ENCODE results near the gene NTMT2. TPM values are rescaled to one million over a fixed set of nuclear protein-coding genes. Genes with fewer than 3 reads are reported as not detected.

Gene NTMT2
- total RNA-seq, 1 experiment from 2014 or later: not detected

DNA sequence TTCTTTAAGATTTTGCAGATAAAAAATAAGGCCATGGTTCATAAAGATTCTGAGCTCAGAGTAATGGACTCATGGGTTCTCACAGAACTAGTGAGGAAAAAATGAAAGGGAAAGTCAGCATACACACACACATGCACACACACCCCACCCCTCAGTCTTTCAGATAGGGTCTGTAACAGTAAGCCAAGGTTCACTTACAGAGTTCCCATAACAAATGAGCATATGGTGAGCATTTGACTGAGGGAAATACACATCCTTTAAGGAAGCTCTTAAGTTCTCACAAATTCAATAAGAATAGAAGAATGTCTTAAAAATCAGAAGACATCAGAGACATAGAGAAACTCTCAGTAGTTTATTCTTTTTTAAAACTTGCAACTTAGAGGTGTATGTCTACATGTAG, 57.9 kb downstream of the NTMT2 start:
- Histone ChIP-seq H3K4me2 (ENCODE audit: low read depth, low read length, poor library complexity, severe bottlenecking) (no peak overlapping the region), H3K9me3 (ENCODE audit: low read length) (no peaks in the 10 kb centered on the region), H3K4me3 (ENCODE audit: low read length) (no peak overlapping the region), H3K9me2 (replicated peaks; ENCODE audit: insufficient read depth, low read length) (no peaks in the 10 kb centered on the region), H2AFZ (ENCODE audit: low read length) (no peak overlapping the region), H3K79me2 (ENCODE audit: low read length) (no peaks in the 10 kb centered on the region), H3K27me3 (ENCODE audit: low read length) (no peaks in the 10 kb centered on the region), H3K36me3 (ENCODE audit: insufficient read depth, low read length) (no peaks in the 10 kb centered on the region), H3K4me1 (ENCODE audit: low read length) (no peaks in the 10 kb centered on the region), H3K9ac (ENCODE audit: low read length) (no peak overlapping the region), H4K20me1 (ENCODE audit: insufficient read depth, low read depth, low read length) (no peaks in the 10 kb centered on the region), H3K27ac (ENCODE audit: low read length) (no peak overlapping the region)
- DNase-seq: no peak

DNA sequence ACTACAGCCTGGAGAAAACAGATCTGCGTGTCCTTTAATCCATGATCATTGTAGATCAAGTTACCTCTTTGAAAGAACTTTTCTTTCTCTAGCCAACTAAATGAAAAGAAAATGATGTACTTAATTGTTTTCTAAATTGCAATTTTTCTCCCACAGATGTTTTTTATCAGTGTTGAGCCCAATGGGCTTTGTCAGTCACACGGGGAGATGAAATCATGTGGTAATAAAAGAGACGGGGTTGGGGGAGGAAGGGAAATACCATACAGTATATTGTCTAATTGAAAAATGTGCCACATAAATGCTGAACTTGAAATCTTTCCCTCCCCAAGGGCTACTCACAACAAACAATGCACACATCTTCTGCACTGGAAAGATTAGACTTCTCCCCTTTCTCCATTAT, 58.4 kb downstream of the NTMT2 start:
- Histone ChIP-seq H4K20me1 (ENCODE audit: insufficient read depth, low read depth, low read length) (no peaks in the 10 kb centered on the region), H3K36me3 (ENCODE audit: insufficient read depth, low read length) (no peaks in the 10 kb centered on the region), H3K4me1 (ENCODE audit: low read length) (no peaks in the 10 kb centered on the region), H3K4me3 (ENCODE audit: low read length) (no peak overlapping the region), H2AFZ (ENCODE audit: low read length) (no peak overlapping the region), H3K9me3 (ENCODE audit: low read length) (no peaks in the 10 kb centered on the region), H3K79me2 (ENCODE audit: low read length) (no peaks in the 10 kb centered on the region), H3K27ac (ENCODE audit: low read length) (no peak overlapping the region), H3K9ac (ENCODE audit: low read length) (no peak overlapping the region), H3K27me3 (ENCODE audit: low read length) (no peaks in the 10 kb centered on the region), H3K9me2 (replicated peaks; ENCODE audit: insufficient read depth, low read length) (no peaks in the 10 kb centered on the region), H3K4me2 (ENCODE audit: low read depth, low read length, poor library complexity, severe bottlenecking) (no peak overlapping the region)
- DNase-seq: no peak

DNA sequence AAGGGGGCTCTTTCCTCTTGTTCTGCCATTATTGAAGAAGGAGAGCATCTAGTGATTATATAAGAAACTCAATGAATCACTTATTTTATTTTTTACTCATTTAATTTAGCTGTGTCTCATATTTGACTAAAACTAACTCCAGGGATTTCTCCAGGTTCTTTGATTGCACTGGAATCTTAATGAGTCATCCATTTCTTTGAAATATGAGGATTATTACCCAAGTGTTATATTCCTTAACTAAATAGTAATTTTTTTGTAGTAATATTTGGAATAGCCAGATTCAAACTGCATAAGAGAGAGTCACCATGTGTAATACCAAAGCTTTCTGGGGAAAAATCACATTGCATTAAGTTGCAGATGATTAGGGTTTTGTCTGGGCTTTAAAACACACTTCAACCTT, 59.5 kb downstream of the NTMT2 start:
- no peaks in the 10 kb centered on the region for H3K9me3 ChIP-seq (ENCODE audit: low read length)

DNA sequence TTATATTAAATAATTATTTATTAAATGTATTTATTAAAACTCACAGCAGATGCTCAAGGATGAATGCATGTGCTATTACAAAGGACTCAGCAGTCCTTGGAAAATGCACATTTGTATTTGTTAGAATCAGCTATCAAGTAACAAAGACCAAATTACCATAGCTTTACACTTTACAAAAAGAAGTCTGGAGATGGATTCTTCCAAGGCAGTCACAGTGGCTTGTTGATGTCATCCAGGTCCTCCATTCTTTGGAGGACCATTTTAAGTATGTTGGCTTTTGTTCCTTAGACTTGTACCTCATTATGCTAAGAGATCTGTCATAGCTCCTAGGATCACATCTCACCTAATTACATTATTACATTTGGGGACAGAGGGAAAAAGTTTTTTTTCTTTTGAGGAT, 63.4 kb downstream of the NTMT2 start:
- Histone ChIP-seq H3K27ac (ENCODE audit: low read length) (no peak overlapping the region), H2AFZ (ENCODE audit: low read length) (no peak overlapping the region), H4K20me1 (ENCODE audit: insufficient read depth, low read depth, low read length) (no peaks in the 10 kb centered on the region), H3K9me2 (replicated peaks; ENCODE audit: insufficient read depth, low read length) (no peaks in the 10 kb centered on the region), H3K4me1 (ENCODE audit: low read length) (no peaks in the 10 kb centered on the region), H3K4me2 (ENCODE audit: low read depth, low read length, poor library complexity, severe bottlenecking) (no peak overlapping the region), H3K4me3 (ENCODE audit: low read length) (no peak overlapping the region), H3K27me3 (ENCODE audit: low read length) (no peaks in the 10 kb centered on the region), H3K9me3 (ENCODE audit: low read length) (no peaks in the 10 kb centered on the region), H3K9ac (ENCODE audit: low read length) (no peak overlapping the region), H3K79me2 (ENCODE audit: low read length) (no peaks in the 10 kb centered on the region), H3K36me3 (ENCODE audit: insufficient read depth, low read length) (no peaks in the 10 kb centered on the region)
- no peak for DNase-seq

More for the DNA sequence above, 59.5 kb downstream of the NTMT2 start:
- Histone ChIP-seq H3K36me3 (ENCODE audit: insufficient read depth, low read length) (no peaks in the 10 kb centered on the region), H3K4me1 (ENCODE audit: low read length) (no peaks in the 10 kb centered on the region), H3K79me2 (ENCODE audit: low read length) (no peaks in the 10 kb centered on the region), H3K4me2 (ENCODE audit: low read depth, low read length, poor library complexity, severe bottlenecking) (no peak overlapping the region), H4K20me1 (ENCODE audit: insufficient read depth, low read depth, low read length) (no peaks in the 10 kb centered on the region), H3K4me3 (ENCODE audit: low read length) (no peak overlapping the region), H2AFZ (ENCODE audit: low read length) (no peak overlapping the region), H3K27ac (ENCODE audit: low read length) (no peak overlapping the region), H3K9me2 (replicated peaks; ENCODE audit: insufficient read depth, low read length) (no peaks in the 10 kb centered on the region), H3K9ac (ENCODE audit: low read length) (no peak overlapping the region), H3K27me3 (ENCODE audit: low read length) (no peaks in the 10 kb centered on the region)
- DNase-seq: no peak

DNA sequence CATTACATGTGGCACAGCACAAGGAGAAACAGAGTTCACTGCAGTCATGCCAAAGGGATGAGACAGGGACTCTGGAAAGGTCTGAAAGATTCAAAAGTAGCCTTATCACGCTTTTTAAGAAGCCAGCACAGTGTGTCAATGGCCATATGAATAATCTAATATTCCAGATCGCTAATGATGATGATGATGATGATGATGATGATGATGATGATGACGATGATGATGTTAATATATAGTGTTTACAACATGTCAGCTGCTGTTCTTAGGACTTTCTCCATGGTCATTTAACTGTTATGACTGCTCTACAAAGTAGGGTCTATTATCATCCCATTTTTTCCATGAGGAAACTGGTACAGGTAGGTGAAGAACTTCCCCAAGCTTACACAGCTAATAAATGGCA, 64.4 kb downstream of the NTMT2 start:
- Histone ChIP-seq H4K20me1 (ENCODE audit: insufficient read depth, low read depth, low read length) (no peaks in the 10 kb centered on the region), H3K9ac (ENCODE audit: low read length) (no peak overlapping the region), H3K27ac (ENCODE audit: low read length) (no peak overlapping the region), H2AFZ (ENCODE audit: low read length) (no peak overlapping the region), H3K9me3 (ENCODE audit: low read length) (no peaks in the 10 kb centered on the region), H3K79me2 (ENCODE audit: low read length) (no peaks in the 10 kb centered on the region), H3K27me3 (ENCODE audit: low read length) (no peaks in the 10 kb centered on the region), H3K36me3 (ENCODE audit: insufficient read depth, low read length) (no peaks in the 10 kb centered on the region), H3K4me2 (ENCODE audit: low read depth, low read length, poor library complexity, severe bottlenecking) (no peak overlapping the region), H3K4me1 (ENCODE audit: low read length) (no peaks in the 10 kb centered on the region), H3K4me3 (ENCODE audit: low read length) (no peak overlapping the region), H3K9me2 (replicated peaks; ENCODE audit: insufficient read depth, low read length) (no peaks in the 10 kb centered on the region)
- no peak for DNase-seq

DNA sequence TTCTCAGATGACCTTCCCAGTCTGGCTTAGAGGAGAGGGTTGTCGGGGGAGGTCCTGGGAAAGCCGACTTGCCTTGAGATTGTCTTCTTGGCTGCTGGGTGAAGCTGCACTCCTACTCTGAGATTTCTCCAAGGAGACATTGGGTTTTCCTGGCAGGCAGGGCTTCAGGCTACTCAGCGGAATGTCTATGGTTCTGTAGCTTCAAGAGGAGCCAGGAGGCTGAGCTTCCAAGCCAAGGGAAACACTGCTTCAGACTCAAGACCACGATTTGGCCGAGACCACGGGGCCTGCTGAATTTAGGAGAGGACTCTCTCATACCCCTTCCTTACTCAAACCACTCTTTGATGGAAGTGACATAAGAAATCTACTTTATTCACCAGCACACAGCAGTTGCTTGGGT, 67.8 kb downstream of the NTMT2 start:
- DNase-seq: no peak
- Histone ChIP-seq H3K4me3 (ENCODE audit: low read length) (no peak overlapping the region), H3K9me3 (ENCODE audit: low read length) (no peaks in the 10 kb centered on the region), H2AFZ (ENCODE audit: low read length) (no peak overlapping the region), H3K36me3 (ENCODE audit: insufficient read depth, low read length) (no peaks in the 10 kb centered on the region), H3K9me2 (replicated peaks; ENCODE audit: insufficient read depth, low read length) (no peaks in the 10 kb centered on the region), H3K79me2 (ENCODE audit: low read length) (no peaks in the 10 kb centered on the region), H3K9ac (ENCODE audit: low read length) (no peak overlapping the region), H3K4me1 (ENCODE audit: low read length) (no peaks in the 10 kb centered on the region), H4K20me1 (ENCODE audit: insufficient read depth, low read depth, low read length) (no peaks in the 10 kb centered on the region), H3K4me2 (ENCODE audit: low read depth, low read length, poor library complexity, severe bottlenecking) (no peak overlapping the region), H3K27ac (ENCODE audit: low read length) (no peak overlapping the region), H3K27me3 (ENCODE audit: low read length) (no peaks in the 10 kb centered on the region)

DNA sequence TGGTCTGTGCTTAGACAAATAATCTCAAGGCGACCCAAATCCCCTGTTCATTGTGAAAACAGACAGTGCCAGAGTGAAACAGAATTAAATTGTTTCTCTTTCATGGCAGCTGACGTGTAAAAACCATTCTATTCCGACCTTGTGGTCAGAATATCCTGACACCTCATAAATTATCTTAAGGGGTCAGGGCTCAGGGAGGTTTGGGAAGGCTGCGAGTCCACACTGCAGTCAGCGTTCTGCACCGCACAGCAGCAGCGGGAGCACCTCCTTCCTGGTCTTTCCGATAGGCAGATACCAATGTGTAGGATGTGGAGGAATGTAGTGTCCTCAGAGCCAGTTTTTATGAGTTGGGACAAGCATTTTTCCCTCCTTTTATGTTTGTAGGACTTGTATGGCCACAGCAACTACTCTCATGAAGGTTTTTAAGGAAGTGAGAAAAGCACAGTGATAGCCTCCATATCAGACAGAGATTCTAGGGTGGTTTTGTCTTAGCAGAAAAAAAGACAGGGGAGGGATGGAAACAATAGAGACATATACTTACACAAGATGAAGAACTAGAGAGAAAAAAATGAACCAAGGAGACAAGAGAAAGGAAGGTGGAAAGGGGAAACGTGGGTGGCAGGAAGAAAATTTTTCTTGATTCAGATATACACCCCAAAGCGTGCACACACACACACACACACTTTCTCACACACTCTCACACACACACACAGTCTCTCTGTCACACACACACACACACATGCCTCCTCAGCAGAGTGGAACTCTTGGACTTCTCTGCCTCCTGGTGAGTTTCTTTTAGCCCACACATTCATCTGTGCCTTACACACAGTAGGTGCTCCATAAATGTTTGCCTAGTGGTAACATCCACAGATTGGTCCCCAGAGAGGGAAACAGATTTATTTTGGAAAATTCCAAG, 68.6 kb downstream of the NTMT2 start:
- Histone ChIP-seq H3K4me3 (ENCODE audit: low read length) (no peak overlapping the region), H3K36me3 (ENCODE audit: insufficient read depth, low read length) (no peaks in the 10 kb centered on the region), H3K9me2 (replicated peaks; ENCODE audit: insufficient read depth, low read length) (no peaks in the 10 kb centered on the region), H3K27ac (ENCODE audit: low read length) (no peak overlapping the region), H3K27me3 (ENCODE audit: low read length) (no peaks in the 10 kb centered on the region), H4K20me1 (ENCODE audit: insufficient read depth, low read depth, low read length) (no peaks in the 10 kb centered on the region), H2AFZ (ENCODE audit: low read length) (no peak overlapping the region), H3K9ac (ENCODE audit: low read length) (no peak overlapping the region), H3K4me2 (ENCODE audit: low read depth, low read length, poor library complexity, severe bottlenecking) (no peak overlapping the region), H3K79me2 (ENCODE audit: low read length) (no peaks in the 10 kb centered on the region), H3K4me1 (ENCODE audit: low read length) (no peaks in the 10 kb centered on the region), H3K9me3 (ENCODE audit: low read length) (no peaks in the 10 kb centered on the region)
- DNase-seq: no peak

DNA sequence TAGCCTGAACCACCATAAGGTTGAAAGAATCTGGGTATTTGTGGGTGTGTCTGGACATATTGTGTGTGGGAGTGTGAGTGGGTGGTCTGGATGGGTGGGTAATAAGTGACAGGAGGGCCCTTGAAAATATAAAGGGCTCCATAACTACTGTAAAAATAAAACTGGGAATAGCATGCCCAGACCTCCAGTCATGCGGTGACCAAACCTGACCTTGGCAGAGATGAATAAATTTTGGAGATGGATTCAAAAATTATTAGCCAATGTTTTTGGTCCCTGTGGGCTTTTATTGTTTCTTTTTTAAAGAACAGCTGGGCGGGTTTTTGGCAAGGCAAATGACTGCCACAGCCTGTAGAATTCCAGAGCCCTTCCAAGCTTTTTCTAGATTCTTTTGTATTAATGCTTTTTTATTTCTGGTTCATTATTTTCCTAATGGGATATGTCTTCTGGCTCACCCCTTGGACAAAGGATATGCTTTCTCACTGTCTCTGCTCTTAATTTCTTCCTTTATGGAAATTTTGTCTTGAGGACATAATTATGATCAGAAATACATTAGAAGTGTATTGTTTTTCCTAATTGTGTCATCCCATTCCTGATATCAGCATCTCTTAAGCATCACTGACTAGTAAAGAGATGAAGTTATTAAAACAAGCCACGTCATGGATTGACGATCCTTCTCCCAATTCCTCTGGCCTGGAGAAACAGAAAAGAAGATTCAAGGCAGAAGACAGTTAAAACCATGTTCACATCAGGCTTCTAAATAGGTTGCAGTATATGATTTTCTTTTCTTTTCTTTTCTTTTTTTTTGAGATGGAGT, 69.5 kb downstream of the NTMT2 start:
- Histone ChIP-seq H3K36me3 (ENCODE audit: insufficient read depth, low read length) (no peaks in the 10 kb centered on the region), H3K27ac (ENCODE audit: low read length) (no peak overlapping the region), H3K4me1 (ENCODE audit: low read length) (no peaks in the 10 kb centered on the region), H2AFZ (ENCODE audit: low read length) (no peak overlapping the region), H3K27me3 (ENCODE audit: low read length) (no peaks in the 10 kb centered on the region), H4K20me1 (ENCODE audit: insufficient read depth, low read depth, low read length) (no peaks in the 10 kb centered on the region), H3K4me3 (ENCODE audit: low read length) (no peak overlapping the region), H3K9me2 (replicated peaks; ENCODE audit: insufficient read depth, low read length) (no peaks in the 10 kb centered on the region), H3K79me2 (ENCODE audit: low read length) (no peaks in the 10 kb centered on the region), H3K9ac (ENCODE audit: low read length) (no peak overlapping the region), H3K4me2 (ENCODE audit: low read depth, low read length, poor library complexity, severe bottlenecking) (no peak overlapping the region), H3K9me3 (ENCODE audit: low read length) (no peaks in the 10 kb centered on the region)
- DNase-seq: no peak
